ENCODE results near the gene FSCN2.

The FSCN2 gene

GRCh38 chr17:81491181-81491581, 37.0 kb upstream of the FSCN2 start:
- no peak for DNase-seq

- no peak for DNase-seq
Observed at GRCh38 chr17:81491761-81492160, 36.4 kb upstream of the FSCN2 start.

- DNase-seq: no peak
Observed at GRCh38 chr17:81492202-81492601, 36.0 kb upstream of the FSCN2 start.

- DNase-seq: no peak
Observed at GRCh38 chr17:81492706-81493105, 35.5 kb upstream of the FSCN2 start.

- no peak for DNase-seq
Observed at GRCh38 chr17:81493198-81494038, 34.8 kb upstream of the FSCN2 start.

GRCh38 chr17:81494626-81495377, 33.4 kb upstream of the FSCN2 start:
- no peak for DNase-seq

- no peak for DNase-seq
Observed at GRCh38 chr17:81498953-81499600, 29.1 kb upstream of the FSCN2 start.

- no peak for DNase-seq
Observed at GRCh38 chr17:81499601-81499970, 28.6 kb upstream of the FSCN2 start.

GRCh38 chr17:81500047-81500446, 28.1 kb upstream of the FSCN2 start:
- no peak for DNase-seq

- DNase-seq: no peak
Observed at GRCh38 chr17:81502471-81503017, 25.6 kb upstream of the FSCN2 start.

GRCh38 chr17:81503619-81504018, 24.6 kb upstream of the FSCN2 start:
- DNase-seq: no peak

GRCh38 chr17:81508639-81509206, 19.5 kb upstream of the FSCN2 start:
- DNase-seq: no peak

- DNase-seq: no peak
Observed at GRCh38 chr17:81509207-81509971, 18.8 kb upstream of the FSCN2 start.

- no peak for DNase-seq
Observed at GRCh38 chr17:81509972-81510784, 18.0 kb upstream of the FSCN2 start.

- no peak for DNase-seq
Observed at GRCh38 chr17:81510785-81511553, 17.2 kb upstream of the FSCN2 start.

GRCh38 chr17:81511554-81511803, 16.7 kb upstream of the FSCN2 start:
- no peak for DNase-seq

- DNase-seq: no peak
Observed at GRCh38 chr17:81511804-81512561, 16.2 kb upstream of the FSCN2 start.

- peak; percentile 83 for DNase-seq
Observed at GRCh38 chr17:81512562-81513371, 15.4 kb upstream of the FSCN2 start, which contains the start of gene ACTG1. Gene ACTG1, minus strand, starts transcription at chr17:81512799. Its CDS starts 445 bp downstream, at chr17:81512354.

GRCh38 chr17:81513372-81513752, 14.8 kb upstream of the FSCN2 start:
- peak; percentile 66 for DNase-seq
